Ramos (cell line): ENCODE results near the gene PAGR1.
"Not testable (repeated sequence)": the region's sequence is repeated elsewhere in the genome, so short reads cannot be mapped to it uniquely, and the experiment has no call there.

ENCODE experiments used
- in situ Hi-C: fragments of 300-500 bp; cut with MboI; formaldehyde crosslinking; loops from one replicate; pipeline ENCODE4 v1.14.3; 2022; ENCODE audit warnings: low sequenced_read_pairs; ENCODE audit not compliant: unreplicated experiment

Gene PAGR1

GRCh38 chr16:29850998-29851397, 35.0 kb downstream of the PAGR1 start:
- in situ Hi-C loops = no loop called here

DNA sequence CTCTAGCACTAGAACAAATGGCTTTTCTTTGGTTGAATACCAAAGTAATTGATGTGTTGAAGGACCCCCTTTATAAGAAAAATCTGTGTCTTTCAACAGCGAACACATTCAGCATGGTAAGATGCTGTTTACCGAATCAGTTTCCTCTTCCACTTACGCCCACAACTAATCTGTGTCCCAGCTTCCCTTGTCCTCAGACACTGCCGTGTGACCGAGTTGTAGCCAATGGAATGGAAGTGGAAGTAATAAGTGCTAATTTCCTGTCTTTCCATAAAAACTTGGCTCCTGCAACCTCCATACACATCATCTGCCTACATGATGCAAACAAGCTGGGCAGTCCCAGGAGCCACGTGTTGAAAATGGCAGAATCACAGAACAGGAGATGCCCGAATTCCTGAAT, 36.7 kb downstream of the PAGR1 start:
- in situ Hi-C loops = no loop called here

DNA sequence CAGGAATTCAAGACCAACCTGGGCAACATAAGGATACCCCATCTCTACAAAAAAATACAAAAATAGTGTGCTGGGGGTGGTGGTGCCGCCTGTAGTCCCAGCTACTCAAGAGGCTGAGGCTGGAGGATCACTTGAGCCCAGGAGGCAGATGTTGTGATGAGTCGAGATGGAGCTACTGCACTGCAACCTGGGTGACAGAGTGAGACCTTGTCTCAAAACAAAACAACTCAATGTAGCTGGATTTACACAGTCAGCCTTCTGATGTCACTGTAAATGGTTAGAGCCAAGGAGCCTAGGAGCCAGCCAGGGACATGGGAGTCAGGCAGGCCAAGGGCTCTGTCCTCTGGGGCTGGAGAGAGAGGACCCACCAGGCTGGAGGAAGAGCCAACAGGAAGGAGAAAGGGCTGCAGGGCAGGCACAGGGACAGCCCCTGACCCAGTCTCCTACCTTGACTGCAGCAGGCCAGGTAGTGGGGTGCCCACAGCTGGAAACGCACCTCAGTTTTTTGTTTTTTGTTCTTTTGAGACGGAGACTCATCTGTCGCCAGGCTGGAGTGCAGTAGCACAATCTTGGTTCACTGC, 38.7 kb downstream of the PAGR1 start:
- in situ Hi-C loops = no loop called here

DNA sequence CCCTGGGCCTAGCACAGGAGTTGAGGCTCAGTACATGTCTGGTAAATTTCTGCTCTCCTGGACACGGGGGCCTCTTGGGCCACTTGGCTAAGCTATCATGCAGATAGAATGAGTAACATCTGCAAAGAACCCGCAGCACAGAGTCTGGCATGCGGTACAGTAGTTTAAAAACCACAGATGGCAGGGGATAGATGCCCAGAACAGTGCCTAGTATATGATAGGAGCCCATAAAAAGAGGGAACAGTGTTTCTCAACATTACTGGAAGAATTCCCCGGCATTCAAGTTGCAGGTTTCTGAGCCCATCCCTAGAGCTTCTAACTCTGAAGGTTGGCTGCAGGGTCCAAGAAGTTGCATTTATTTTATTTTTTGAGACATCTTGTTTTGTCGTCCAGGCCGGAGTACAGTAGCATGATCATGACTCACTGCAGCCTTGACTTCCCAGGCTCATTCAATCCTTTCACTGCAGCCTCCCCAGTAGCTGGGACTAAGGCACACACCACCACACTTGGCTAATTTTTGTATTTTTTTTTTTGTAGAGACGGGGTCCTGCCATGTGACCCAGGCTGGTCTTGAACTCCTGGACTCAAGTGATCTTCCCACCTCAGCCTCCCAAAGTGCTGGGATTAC, 41.3 kb downstream of the PAGR1 start:
- in situ Hi-C loops = no loop called here

- in situ Hi-C loops = no loop called here
These were observed 42.3 kb downstream of the PAGR1 start for GRCh38 chr16:29858149-29858849.

- in situ Hi-C loops = no loop called here
These were observed 43.0 kb downstream of the PAGR1 start for GRCh38 chr16:29858974-29859373.

DNA sequence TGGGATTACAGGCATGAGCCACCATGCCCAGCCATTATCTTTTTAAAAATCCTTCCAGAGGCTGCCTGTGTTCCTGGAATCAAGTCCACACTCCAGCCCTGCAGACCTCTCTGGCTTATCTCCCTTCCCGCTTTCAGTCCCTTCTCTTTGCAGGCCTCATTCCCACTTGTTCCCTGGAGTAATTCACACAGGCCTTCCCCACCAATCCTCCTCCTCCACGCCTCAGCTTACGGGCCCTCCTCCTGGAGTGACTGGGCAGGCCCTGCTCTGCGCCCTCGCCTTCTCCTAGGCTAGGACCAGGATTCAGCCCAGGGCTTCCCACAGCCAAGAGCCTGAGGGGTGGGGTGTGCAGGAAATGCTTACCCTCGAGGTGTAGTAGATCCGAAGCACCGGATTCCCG, 44.3 kb downstream of the PAGR1 start:
- in situ Hi-C loops = no loop called here

DNA sequence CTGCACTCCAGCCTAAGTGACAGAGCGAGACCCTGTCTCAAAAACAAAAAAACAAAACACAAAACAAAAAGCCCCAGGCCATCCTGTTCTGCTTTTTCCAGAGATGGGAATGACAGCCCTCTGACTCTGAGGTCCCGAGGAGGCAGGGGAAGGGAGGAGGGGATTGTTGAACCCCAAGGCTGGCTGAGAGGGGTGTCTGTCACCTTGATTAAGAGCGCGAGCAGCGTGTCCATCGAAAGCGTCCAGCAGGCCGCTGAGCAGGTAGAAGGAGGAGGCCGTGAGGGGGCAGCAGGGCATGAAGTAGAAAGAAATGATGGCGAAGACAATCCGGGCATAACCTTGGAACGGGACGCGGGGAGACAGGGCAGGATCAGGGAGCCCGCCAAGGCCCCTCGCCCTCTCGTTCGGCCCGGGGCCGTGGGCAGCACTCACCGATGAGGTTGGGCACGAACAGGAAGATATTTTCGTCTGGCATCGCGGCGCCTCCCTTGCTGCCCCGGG, 46.5 kb downstream of the PAGR1 start:
- in situ Hi-C loops = no loop called here

- in situ Hi-C loops = no loop called here
These were observed 47.1 kb downstream of the PAGR1 start, which contains the start of gene CDIPT for GRCh38 chr16:29862884-29863668. Gene CDIPT (minus strand): TSS chr16:29863226. CDS start chr16:29862857, 369 bp downstream.

DNA sequence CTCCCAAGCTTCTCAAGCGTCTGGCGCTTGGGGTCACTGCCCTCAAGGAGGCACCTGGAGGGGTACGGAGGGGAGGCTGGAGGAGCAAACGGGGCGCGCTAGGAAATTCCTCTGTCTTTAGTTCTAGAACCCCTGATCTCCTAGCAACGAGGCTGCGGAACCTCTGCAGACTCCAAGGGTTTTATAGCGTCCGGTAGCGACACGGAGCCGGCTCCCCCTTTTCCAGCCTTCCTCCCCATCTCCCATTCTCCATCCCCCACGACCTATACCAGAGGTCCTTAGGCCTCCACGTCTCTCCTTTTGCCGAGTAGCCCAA, 47.7 kb downstream of the PAGR1 start:
- in situ Hi-C loops = no loop called here

GRCh38 chr16:29864205-29864604, 48.3 kb downstream of the PAGR1 start:
- in situ Hi-C loops = no loop called here

DNA sequence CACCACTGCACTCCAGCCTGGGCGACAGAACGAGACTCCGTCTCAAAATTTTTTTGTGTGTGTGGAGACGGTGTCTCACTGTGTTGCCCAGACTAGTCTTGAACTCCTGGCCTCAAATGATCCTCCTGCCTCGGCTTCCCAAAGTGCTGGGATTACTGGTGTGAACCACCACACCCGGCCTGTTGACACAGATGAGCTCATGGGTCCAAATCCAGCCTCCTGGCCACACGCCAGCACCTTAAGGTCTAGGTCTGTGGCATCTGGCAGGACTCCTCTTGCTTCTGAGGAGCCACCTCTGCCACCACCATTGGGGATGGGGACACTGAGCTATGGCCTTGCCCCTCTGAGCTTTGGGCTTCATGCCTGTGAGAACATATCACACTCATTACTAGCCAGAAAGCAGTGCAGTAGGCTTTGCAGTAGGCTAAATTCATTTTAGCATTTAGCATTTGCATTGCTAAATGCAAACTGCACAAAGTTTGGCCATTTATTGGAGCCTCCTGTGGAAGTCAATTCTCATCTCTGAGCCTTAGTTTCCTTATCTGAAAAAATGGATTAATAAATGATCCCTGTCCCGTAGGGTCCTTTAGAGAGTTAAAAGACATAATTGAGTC, 52.6 kb downstream of the PAGR1 start:
- in situ Hi-C loops = no loop called here

DNA sequence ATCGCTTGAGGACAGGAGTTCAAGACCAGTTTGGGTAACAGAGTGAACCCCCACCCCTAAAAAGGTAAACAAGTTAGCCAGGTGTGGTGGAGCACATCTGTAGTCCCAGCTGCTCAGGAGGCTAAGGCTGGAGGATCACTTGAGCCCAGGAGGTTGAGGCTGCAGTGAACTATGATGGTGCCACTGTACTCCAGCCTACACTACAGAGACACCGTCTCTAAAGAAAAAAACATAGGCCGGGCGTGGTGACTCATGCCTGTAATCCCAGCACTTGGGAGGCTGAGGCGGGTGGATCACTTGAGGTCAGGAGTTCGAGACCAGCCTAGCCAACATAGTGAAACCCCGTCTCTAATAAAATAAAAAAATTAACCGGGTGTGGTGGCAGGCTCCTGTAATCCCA, 53.1 kb downstream of the PAGR1 start:
- in situ Hi-C loops = not testable (repeated sequence)
